ENCODE measurements around the gene ASAP2.

Gene ASAP2

GRCh38 chr2:9192712-9193111, 13.9 kb upstream of the ASAP2 start:
- H3K4me1 ChIP-seq (ENCODE audit: low read length) = no peaks in the 10 kb centered on the region
- no peaks in the 10 kb centered on the region for H3K36me3 ChIP-seq (replicated peaks; ENCODE audit: insufficient read depth, low read length)
- no peaks in the 10 kb centered on the region for H3K27me3 ChIP-seq (replicated peaks; ENCODE audit: insufficient read depth, low read length)
- H3K4me2 ChIP-seq (ENCODE audit: low read depth, low read length) = no peak overlapping the region
- H3K9me2 ChIP-seq (replicated peaks; ENCODE audit: insufficient read depth, low read length) = no peaks in the 10 kb centered on the region
- H3K9ac ChIP-seq (ENCODE audit: low read length) = no peak overlapping the region
- no peak overlapping the region for H3K4me3 ChIP-seq (ENCODE audit: low read length)
- no peak overlapping the region for H2AFZ ChIP-seq (ENCODE audit: low read length)
- no peak for TF ChIP-seq EZH2phosphoT487 (IDR thresholded peaks at IDR 0.05; ENCODE audit: low read length)
- TF ChIP-seq EZH2 (optimal IDR thresholded peaks at IDR 0.05; ENCODE audit: low read depth, low read length) = no peak
- no peak for TF ChIP-seq CTCF (IDR thresholded peaks at IDR 0.05; ENCODE audit: low read length)
- no peaks in the 10 kb centered on the region for H3K79me2 ChIP-seq (ENCODE audit: low read length)
- no peaks in the 10 kb centered on the region for H4K20me1 ChIP-seq (ENCODE audit: insufficient read depth, low read length)
- H3K27ac ChIP-seq (ENCODE audit: low read length) = no peak overlapping the region
- no peak for DNase-seq
- H3K9me3 ChIP-seq (replicated peaks; ENCODE audit: insufficient read depth, low read length) = no peaks in the 10 kb centered on the region
- H3F3A ChIP-seq (ENCODE audit: insufficient read depth, low read length) = no peaks in the 10 kb centered on the region

- Histone ChIP-seq H4K20me1 (ENCODE audit: insufficient read depth, low read length) (no peaks in the 10 kb centered on the region), H3K9ac (ENCODE audit: low read length) (no peak overlapping the region), H3F3A (ENCODE audit: insufficient read depth, low read length) (no peaks in the 10 kb centered on the region), H3K4me2 (ENCODE audit: low read depth, low read length) (no peak overlapping the region), H3K27me3 (replicated peaks; ENCODE audit: insufficient read depth, low read length) (no peaks in the 10 kb centered on the region), H3K79me2 (ENCODE audit: low read length) (no peaks in the 10 kb centered on the region), H3K36me3 (replicated peaks; ENCODE audit: insufficient read depth, low read length) (no peaks in the 10 kb centered on the region), H2AFZ (ENCODE audit: low read length) (no peak overlapping the region), H3K4me1 (ENCODE audit: low read length) (no peaks in the 10 kb centered on the region), H3K27ac (ENCODE audit: low read length) (no peak overlapping the region), H3K9me2 (replicated peaks; ENCODE audit: insufficient read depth, low read length) (no peaks in the 10 kb centered on the region), H3K9me3 (replicated peaks; ENCODE audit: insufficient read depth, low read length) (no peaks in the 10 kb centered on the region), H3K4me3 (ENCODE audit: low read length) (no peak overlapping the region)
- no peak for DNase-seq
- TF ChIP-seq EZH2 (optimal IDR thresholded peaks at IDR 0.05; ENCODE audit: low read depth, low read length) = no peak
- no peak for TF ChIP-seq CTCF (IDR thresholded peaks at IDR 0.05; ENCODE audit: low read length)
- no peak for TF ChIP-seq EZH2phosphoT487 (IDR thresholded peaks at IDR 0.05; ENCODE audit: low read length)
Measured at GRCh38 chr2:9194352-9194751, 12.3 kb upstream of the ASAP2 start.

GRCh38 chr2:9196637-9197036, 10.0 kb upstream of the ASAP2 start:
- Histone ChIP-seq H3K9me3 (replicated peaks; ENCODE audit: insufficient read depth, low read length) (no peaks in the 10 kb centered on the region), H3K79me2 (ENCODE audit: low read length) (no peaks in the 10 kb centered on the region), H4K20me1 (ENCODE audit: insufficient read depth, low read length) (no peaks in the 10 kb centered on the region), H3K4me3 (ENCODE audit: low read length) (no peak overlapping the region), H3K36me3 (replicated peaks; ENCODE audit: insufficient read depth, low read length) (no peaks in the 10 kb centered on the region), H3K27ac (ENCODE audit: low read length) (no peak overlapping the region), H3K27me3 (replicated peaks; ENCODE audit: insufficient read depth, low read length) (no peaks in the 10 kb centered on the region), H3K9ac (ENCODE audit: low read length) (no peak overlapping the region), H3K9me2 (replicated peaks; ENCODE audit: insufficient read depth, low read length) (no peaks in the 10 kb centered on the region), H3K4me1 (ENCODE audit: low read length) (no peaks in the 10 kb centered on the region), H3K4me2 (ENCODE audit: low read depth, low read length) (no peak overlapping the region), H2AFZ (ENCODE audit: low read length) (no peak overlapping the region), H3F3A (ENCODE audit: insufficient read depth, low read length) (no peaks in the 10 kb centered on the region)
- DNase-seq = no peak
- TF ChIP-seq CTCF (IDR thresholded peaks at IDR 0.05; ENCODE audit: low read length) = no peak
- TF ChIP-seq EZH2phosphoT487 (IDR thresholded peaks at IDR 0.05; ENCODE audit: low read length) = no peak
- TF ChIP-seq EZH2 (optimal IDR thresholded peaks at IDR 0.05; ENCODE audit: low read depth, low read length) = no peak
